ENCODE data around the gene ERV3-1. TPM values are rescaled to one million over a fixed set of nuclear protein-coding genes. Genes with fewer than 3 reads are reported as not detected.

Gene ERV3-1
- total RNA-seq, 1 donor from 2014 or later: 6.5 TPM

GRCh38 chr7:64997927-64998391, 8.5 kb downstream of the ERV3-1 start:
- H3K4me3 ChIP-seq (ENCODE audit: low read depth, low read length): no peak overlapping the region
- no peaks in the 10 kb centered on the region for H3K27me3 ChIP-seq (ENCODE audit: control insufficient read depth, insufficient read depth, low read length)
- H3K36me3 ChIP-seq (ENCODE audit: control insufficient read depth, insufficient read depth, low read length): no peaks in the 10 kb centered on the region
- no peak for DNase-seq (ENCODE audit: low read depth)
- no peak for TF ChIP-seq CTCF (IDR thresholded peaks at IDR 0.05; ENCODE audit: insufficient read depth, low read length, poor library complexity, severe bottlenecking)

GRCh38 chr7:64997164-64997908, 9.2 kb downstream of the ERV3-1 start:
- no peak for TF ChIP-seq CTCF (IDR thresholded peaks at IDR 0.05; ENCODE audit: insufficient read depth, low read length, poor library complexity, severe bottlenecking)

GRCh38 chr7:64996305-64996704, 10.2 kb downstream of the ERV3-1 start:
- DNase-seq (ENCODE audit: low read depth): no peak
- H3K36me3 ChIP-seq (ENCODE audit: control insufficient read depth, insufficient read depth, low read length): no peaks in the 10 kb centered on the region
- no peaks in the 10 kb centered on the region for H3K27me3 ChIP-seq (ENCODE audit: control insufficient read depth, insufficient read depth, low read length)
- no peak for TF ChIP-seq CTCF (IDR thresholded peaks at IDR 0.05; ENCODE audit: insufficient read depth, low read length, poor library complexity, severe bottlenecking)
- H3K4me3 ChIP-seq (ENCODE audit: low read depth, low read length): no peak overlapping the region

More at GRCh38 chr7:64997164-64997908, 9.2 kb downstream of the ERV3-1 start:
- no peak overlapping the region for H3K4me3 ChIP-seq (ENCODE audit: low read depth, low read length)
- no peak for DNase-seq (ENCODE audit: low read depth)
- no peaks in the 10 kb centered on the region for H3K27me3 ChIP-seq (ENCODE audit: control insufficient read depth, insufficient read depth, low read length)
- H3K36me3 ChIP-seq (ENCODE audit: control insufficient read depth, insufficient read depth, low read length): no peaks in the 10 kb centered on the region

GRCh38 chr7:64993901-64994300, 12.6 kb downstream of the ERV3-1 start:
- TF ChIP-seq CTCF (IDR thresholded peaks at IDR 0.05; ENCODE audit: insufficient read depth, low read length, poor library complexity, severe bottlenecking): no peak
- no peaks in the 10 kb centered on the region for H3K27me3 ChIP-seq (ENCODE audit: control insufficient read depth, insufficient read depth, low read length)
- no peak overlapping the region for H3K4me3 ChIP-seq (ENCODE audit: low read depth, low read length)
- no peak for DNase-seq (ENCODE audit: low read depth)
- no peaks in the 10 kb centered on the region for H3K36me3 ChIP-seq (ENCODE audit: control insufficient read depth, insufficient read depth, low read length)

GRCh38 chr7:64992971-64993370, 13.5 kb downstream of the ERV3-1 start:
- H3K36me3 ChIP-seq (ENCODE audit: control insufficient read depth, insufficient read depth, low read length): no peaks in the 10 kb centered on the region
- no peak for DNase-seq (ENCODE audit: low read depth)
- H3K27me3 ChIP-seq (ENCODE audit: control insufficient read depth, insufficient read depth, low read length): no peaks in the 10 kb centered on the region
- no peak for TF ChIP-seq CTCF (IDR thresholded peaks at IDR 0.05; ENCODE audit: insufficient read depth, low read length, poor library complexity, severe bottlenecking)
- H3K4me3 ChIP-seq (ENCODE audit: low read depth, low read length): no peak overlapping the region

GRCh38 chr7:64990936-64991335, 15.6 kb downstream of the ERV3-1 start, which contains the start of gene ZNF117:
Gene ZNF117, minus strand, starts transcription at chr7:64991036.
- no peak within 1 kb of the TSS for H3K4me3 ChIP-seq (ENCODE audit: low read depth, low read length)
- no peak for DNase-seq (ENCODE audit: low read depth)
- no peaks in the 10 kb centered on the region for H3K27me3 ChIP-seq (ENCODE audit: control insufficient read depth, insufficient read depth, low read length)
- H3K36me3 ChIP-seq (ENCODE audit: control insufficient read depth, insufficient read depth, low read length): no peaks in the 10 kb centered on the region
- TF ChIP-seq CTCF (IDR thresholded peaks at IDR 0.05; ENCODE audit: insufficient read depth, low read length, poor library complexity, severe bottlenecking): no peak

Measured in kidney epithelial cell (primary cell).